DND-41 (cell line): ENCODE measurements around the gene CDK16.

Source experiments
- ATAC-seq: fragments of 200-7000 bp; cut with Tn5 transposase; 3 replicates; pipeline ENCODE4 v1.9.1; 2021; ENCODE audit warnings: low read depth; ENCODE audit not compliant: insufficient read depth
- DNase-seq: peaks from one replicate; pipeline ENCODE4 v3.0.0-alpha.2; 2020
- H2AFZ ChIP-seq: 2 replicates; pipeline ENCODE4 v1.6.0; 2012; ENCODE audit warnings: low read depth, low read length
- H3K27ac ChIP-seq: 2 replicates; pipeline ENCODE4 v1.5.1; 2012; ENCODE audit warnings: low read length, inconsistent platforms
- H3K27me3 ChIP-seq: fragments of 200-600 bp; sonication (generic); 2 replicates; pipeline ENCODE4 v1.6.0; 2012; ENCODE audit warnings: low read length, mild to moderate bottlenecking, inconsistent platforms; ENCODE audit not compliant: insufficient read depth, poor library complexity
- H3K36me3 ChIP-seq: 2 replicates; pipeline ENCODE4 v1.5.1; 2012; ENCODE audit warnings: low read length, inconsistent platforms; ENCODE audit not compliant: insufficient read depth
- H3K4me1 ChIP-seq: 2 replicates; pipeline ENCODE4 v1.5.1; 2012; ENCODE audit warnings: mild to moderate bottlenecking, low read length; ENCODE audit not compliant: insufficient read depth
- H3K4me2 ChIP-seq: 2 replicates; pipeline ENCODE4 v1.6.0; 2012; ENCODE audit warnings: mild to moderate bottlenecking, moderate library complexity, low read length, inconsistent platforms; ENCODE audit not compliant: insufficient read depth
- H3K4me3 ChIP-seq, 2 experiments: fragments of 200-600 bp in 1 of 2; shearing (Covaris generic) in 1 of 2; 2 replicates each; pipeline ENCODE4 v1.5.1; 2012 to 2016; ENCODE audit warnings: inconsistent platforms in 2 of 2, low read length in 2 of 2, mild to moderate bottlenecking in 2 of 2, low read depth in 1 of 2, moderate library complexity in 1 of 2
- H3K79me2 ChIP-seq: 2 replicates; pipeline ENCODE4 v1.6.0; 2012; ENCODE audit warnings: low read length, inconsistent platforms; ENCODE audit not compliant: insufficient read depth
- H3K9ac ChIP-seq: 2 replicates; pipeline ENCODE4 v1.6.0; 2012; ENCODE audit warnings: low read depth, mild to moderate bottlenecking, inconsistent platforms, low read length, moderate library complexity
- H3K9me3 ChIP-seq: 2 replicates; pipeline ENCODE4 v1.5.1; 2012; ENCODE audit warnings: low read length, moderate library complexity, mild to moderate bottlenecking, inconsistent platforms; ENCODE audit not compliant: insufficient read depth, severe bottlenecking
- H4K20me1 ChIP-seq: 2 replicates; pipeline ENCODE4 v1.6.0; 2012; ENCODE audit warnings: low read length; ENCODE audit not compliant: insufficient read depth
- EZH2 ChIP-seq: IDR thresholded peaks from 3 replicates; pipeline ENCODE4 v1.6.1; 2012; ENCODE audit warnings: borderline replicate concordance, low read depth, mild to moderate bottlenecking, moderate library complexity, low read length, inconsistent platforms; ENCODE audit not compliant: severe bottlenecking
- TF ChIP-seq, protein P1 (sequence below): IDR thresholded peaks from 2 replicates; pipeline ENCODE4 v1.5.1; 2012; ENCODE audit warnings: borderline replicate concordance, low read length, moderate library complexity, mild to moderate bottlenecking; ENCODE audit not compliant: poor library complexity, severe bottlenecking; ENCODE audit errors: extremely low read depth

CDK16 gene

DNA sequence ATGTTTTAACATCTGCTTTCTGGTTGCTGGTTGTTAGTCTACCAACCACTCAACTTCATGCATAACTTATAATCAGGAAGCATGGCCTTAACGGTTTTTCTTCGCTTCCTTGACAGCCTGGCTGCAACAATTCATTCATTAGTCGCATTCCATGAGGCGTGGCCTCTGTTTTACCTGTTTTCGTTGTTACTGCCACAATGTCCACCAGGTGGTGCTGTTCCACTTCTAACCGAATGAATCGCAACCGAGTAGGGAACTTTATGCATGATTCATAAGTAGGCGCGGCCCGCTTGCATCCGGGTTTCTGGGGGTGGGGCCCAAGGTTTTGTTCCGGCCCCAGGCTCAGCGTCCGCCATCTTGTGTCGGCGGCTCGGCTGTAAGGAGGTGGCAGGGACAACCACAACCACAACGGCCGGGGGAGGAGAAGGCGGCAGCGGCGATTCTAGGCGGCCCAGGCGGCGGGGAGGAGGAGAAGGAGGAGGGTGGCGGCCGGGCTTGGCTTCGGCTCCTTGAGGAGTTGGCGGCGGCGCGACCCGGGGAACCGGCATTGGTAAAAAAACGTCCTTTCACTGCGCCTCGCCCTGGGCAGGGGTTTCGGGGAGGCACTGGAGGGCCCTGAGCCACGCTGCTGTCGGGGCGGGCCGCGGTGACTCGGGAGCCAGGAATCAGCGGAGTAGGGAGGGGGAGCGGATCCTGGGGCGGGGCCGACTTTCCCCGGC lies 24.8 kb upstream of the CDK16 start, which contains the start of gene UBA1:
UBA1 (plus strand) TSS at position 355 of the 719 bp plus-strand sequence. CDS start 4,974 bp downstream, outside the sequence.
- Histone ChIP-seq H3K9ac (peak within 1 kb of the TSS; percentile 93), H3K4me2 (peak within 1 kb of the TSS; percentile 89), H3K4me1 (peaks cover 64% of the 10 kb centered on the region), H3K9me3 (no peaks in the 10 kb centered on the region), H4K20me1 (peaks cover 30% of the 10 kb centered on the region), H3K27me3 (no peaks in the 10 kb centered on the region), H3K27ac (peak within 1 kb of the TSS; percentile 90), H2AFZ (peak within 1 kb of the TSS; percentile 74), H3K79me2 (peaks cover 67% of the 10 kb centered on the region), H3K4me3 (peak within 1 kb of the TSS; percentile 71 to 87), H3K36me3 (peaks cover 33% of the 10 kb centered on the region)
- ATAC-seq (peak; percentile 71), DNase-seq (peak; percentile 93)
- no peak for TF ChIP-seq EZH2
- TF ChIP-seq, protein P1, sequence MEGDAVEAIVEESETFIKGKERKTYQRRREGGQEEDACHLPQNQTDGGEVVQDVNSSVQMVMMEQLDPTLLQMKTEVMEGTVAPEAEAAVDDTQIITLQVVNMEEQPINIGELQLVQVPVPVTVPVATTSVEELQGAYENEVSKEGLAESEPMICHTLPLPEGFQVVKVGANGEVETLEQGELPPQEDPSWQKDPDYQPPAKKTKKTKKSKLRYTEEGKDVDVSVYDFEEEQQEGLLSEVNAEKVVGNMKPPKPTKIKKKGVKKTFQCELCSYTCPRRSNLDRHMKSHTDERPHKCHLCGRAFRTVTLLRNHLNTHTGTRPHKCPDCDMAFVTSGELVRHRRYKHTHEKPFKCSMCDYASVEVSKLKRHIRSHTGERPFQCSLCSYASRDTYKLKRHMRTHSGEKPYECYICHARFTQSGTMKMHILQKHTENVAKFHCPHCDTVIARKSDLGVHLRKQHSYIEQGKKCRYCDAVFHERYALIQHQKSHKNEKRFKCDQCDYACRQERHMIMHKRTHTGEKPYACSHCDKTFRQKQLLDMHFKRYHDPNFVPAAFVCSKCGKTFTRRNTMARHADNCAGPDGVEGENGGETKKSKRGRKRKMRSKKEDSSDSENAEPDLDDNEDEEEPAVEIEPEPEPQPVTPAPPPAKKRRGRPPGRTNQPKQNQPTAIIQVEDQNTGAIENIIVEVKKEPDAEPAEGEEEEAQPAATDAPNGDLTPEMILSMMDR, result peak; percentile 84

DNA sequence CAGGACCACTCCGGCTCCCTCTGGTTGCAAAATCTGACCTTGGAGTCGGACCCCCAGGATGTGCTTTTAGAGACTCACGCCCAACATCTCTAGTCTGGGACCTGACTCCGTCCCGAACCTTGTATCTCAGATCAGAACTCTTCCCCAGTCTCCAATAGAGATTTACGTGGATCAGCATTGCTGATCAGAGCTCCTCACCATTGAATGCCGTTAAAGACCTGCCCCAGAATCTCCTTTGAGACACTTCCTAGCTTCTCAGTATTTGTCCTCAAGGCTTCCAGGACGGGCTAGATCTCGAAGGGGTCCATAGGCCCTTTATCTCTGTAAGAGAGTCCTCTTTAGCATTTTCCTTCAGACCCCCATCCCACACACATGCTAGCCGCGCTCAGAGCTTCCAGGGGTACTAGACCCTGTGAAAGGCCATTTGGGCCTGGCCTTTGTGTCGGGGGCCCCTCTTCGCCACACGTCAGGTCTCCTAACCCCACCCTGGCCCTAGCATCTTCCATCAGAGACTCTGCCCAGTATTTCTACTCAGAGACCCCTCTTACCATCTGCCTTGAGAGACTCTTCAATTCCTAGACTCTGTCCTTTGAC lies 24.2 kb upstream of the CDK16 start:
- DNase-seq (no peak), ATAC-seq (no peak)
- Histone ChIP-seq H3K9me3 (no peaks in the 10 kb centered on the region), H2AFZ (peak overlapping the region; percentile 74), H3K27ac (peak overlapping the region; percentile 90), H3K27me3 (no peaks in the 10 kb centered on the region), H3K36me3 (peaks cover 39% of the 10 kb centered on the region), H3K4me3 (peak overlapping the region; percentile 71 to 87), H3K4me2 (peak overlapping the region; percentile 83), H3K79me2 (peaks cover 73% of the 10 kb centered on the region), H3K9ac (peak overlapping the region; percentile 93), H3K4me1 (peaks cover 64% of the 10 kb centered on the region), H4K20me1 (peaks cover 34% of the 10 kb centered on the region)
- TF ChIP-seq, protein P1, result no peak
- no peak for TF ChIP-seq EZH2

DNA sequence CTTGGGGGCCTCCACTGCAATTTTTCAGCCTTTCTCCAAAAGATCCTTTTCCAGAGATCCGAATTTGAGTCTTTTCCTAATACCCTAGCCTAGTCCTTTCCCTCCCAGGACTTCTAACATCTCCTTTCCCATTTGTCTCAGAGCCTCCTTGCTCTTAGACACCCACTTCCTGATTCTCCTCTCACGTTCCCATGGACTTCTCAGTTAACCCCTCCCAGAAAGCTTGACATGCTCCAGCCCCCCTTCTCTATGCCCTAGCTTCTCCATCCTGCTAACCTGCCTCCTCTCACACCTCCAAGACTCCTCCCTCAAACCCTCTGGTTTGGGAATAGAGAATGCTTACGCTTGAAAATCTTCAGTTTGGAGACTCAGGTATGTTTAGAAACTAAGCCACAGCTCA lies 22.4 kb upstream of the CDK16 start:
- H3K9ac ChIP-seq, result peak overlapping the region; percentile 93
- ATAC-seq, result no peak

More for the DNA sequence above, 22.4 kb upstream of the CDK16 start:
- Histone ChIP-seq H3K27me3 (no peaks in the 10 kb centered on the region), H4K20me1 (peaks cover 41% of the 10 kb centered on the region), H3K4me3 (peak overlapping the region in 1 of 2 experiments; percentile 29; a peak in 2 of 4 replicates), H3K4me1 (peaks cover 55% of the 10 kb centered on the region), H3K4me2 (peak overlapping the region; percentile 83), H2AFZ (no peak overlapping the region), H3K36me3 (peaks cover 55% of the 10 kb centered on the region), H3K27ac (peak overlapping the region; percentile 49), H3K79me2 (peaks cover 76% of the 10 kb centered on the region), H3K9me3 (no peaks in the 10 kb centered on the region)
- no peak for DNase-seq
- TF ChIP-seq, protein P1, result no peak
- no peak for TF ChIP-seq EZH2
